Heart left ventricle (tissue), 16 donors: Measurements from ENCODE around the gene KERA. TPM values are rescaled to one million over a fixed set of nuclear protein-coding genes. Genes with fewer than 3 reads are reported as not detected.

ENCODE experiments used
- ATAC-seq, 4 donors: fragments of 200-7000 bp; cut with Tn5 transposase; one replicate each; pipeline ENCODE4 v1.9.1; 2020 to 2022; ENCODE audit warnings: moderate library complexity in 4 of 4, mild to moderate bottlenecking in 3 of 4, moderate number of reproducible peaks in 1 of 4
- DNase-seq, 5 donors: peaks; one replicate each; pipeline ENCODE4 v3.0.0-alpha.2; 2020
- H3K27ac ChIP-seq, 12 donors: fragments of 200-600 bp; sonication (generic) in 4 of 12; one replicate each; pipeline versions ENCODE4 v1.5.0 to v1.8.0; 2016 to 2022; ENCODE audit warnings: mild to moderate bottlenecking in 2 of 12
- H3K27me3 ChIP-seq, 9 donors: fragments of 200-600 bp; sonication (generic) in 2 of 9; one replicate each; pipeline versions ENCODE4 v1.5.1 to v1.8.0; 2016 to 2022; ENCODE audit warnings: mild to moderate bottlenecking in 3 of 9
- H3K36me3 ChIP-seq, 9 donors: fragments of 200-600 bp; sonication (generic) in 2 of 9; one replicate each; pipeline versions ENCODE4 v1.5.0 to v1.8.0; 2018 to 2022; ENCODE audit warnings: mild to moderate bottlenecking in 2 of 9
- H3K4me1 ChIP-seq, 12 donors: fragments of 200-600 bp; sonication (generic) in 4 of 12; one replicate each; pipeline versions ENCODE4 v1.5.0 to v1.8.0; 2016 to 2022; ENCODE audit warnings: mild to moderate bottlenecking in 3 of 12
- H3K4me3 ChIP-seq, 12 donors: fragments of 200-600 bp; sonication (generic) in 4 of 12; one replicate each; pipeline versions ENCODE4 v1.5.0 to v1.8.0; 2017 to 2022; ENCODE audit warnings: mild to moderate bottlenecking in 9 of 12, moderate library complexity in 4 of 12
- H3K9me3 ChIP-seq, 12 donors: fragments of 200-600 bp; sonication (generic) in 4 of 12; one replicate each; pipeline versions ENCODE4 v1.5.0 to v1.8.0; 2016 to 2022; ENCODE audit warnings: mild to moderate bottlenecking in 1 of 12
- POLR2A ChIP-seq, 2 donors: fragments of 450-650 bp; IDR thresholded peaks; one replicate each; pipeline ENCODE4 v1.6.1; 2017; ENCODE audit warnings: antibody characterized with exemption in 2 of 2, mild to moderate bottlenecking in 2 of 2, moderate library complexity in 2 of 2
- WGBS, 4 donors: extraction: QIAGEN DNeasy Blood & Tissue Kit in 2 of 4; methylation state at CpG; one replicate each; pipeline versions ENCODE4 v1.1.5 to v1.1.7; 2013 to 2018; 5-methylcytosine and 5-hydroxymethylcytosine counted together
- intact Hi-C, 10 donors: fragments of 100-400 bp; cut with DNase I; formaldehyde crosslinking; loops; one replicate each; pipeline versions ENCODE4 v1.11.1 to v1.14.2; 2022
- polyA plus RNA-seq, 2 donors: library from polyadenylated mRNA; stranded (reverse); fragments of 200-250 nt; gene quantifications; one replicate each; pipeline ENCODE4 v1.2.3, GENCODE V29; 2013
- total RNA-seq, 9 donors: library from RNA; depleted of rRNA in 2 of 9; stranded (reverse); fragments of >200 nt in 2 of 9; fragmentation: NEBNext Ultra II Directional in 3 of 9; extraction: Animal tissue kit (Norgen Biotek cat#: 25700) in 3 of 9; gene quantifications; one replicate each; pipeline versions ENCODE4 v1.1.0 to v1.2.4, GENCODE V29; 2016 to 2023
- TF ChIP-seq, protein P1 (sequence below), 12 donors: fragments of 200-600 bp; sonication (generic) in 4 of 12; IDR thresholded peaks; one replicate each; pipeline versions ENCODE4 v1.5.0 to v1.8.0; 2018 to 2022; ENCODE audit warnings: antibody characterized with exemption in 12 of 12, mild to moderate bottlenecking in 5 of 12
- donor health status: ischemic (EF 13 %, LVEDD 7.1; RV severe dilation, severe dysfunction).
- donor health status: healthy with polysubstance abuse.
- donor health status: DM: no; HTN: yes; CAD: no.
- donor health status: DM: no; HTN: no; CAD: no.
- donor health status: ischemic (EF 25% LVEDD 6.9; RV normal size, moderate dysfunction).
- donor health status: ischemic (EF 25% LVEDD 5.7; RV mildly dilated, moderate dysfunction).
- donor health status: healthy.
- donor health status: DM: yes; HTN: yes; CAD: no.
- donor health status: ischemic (EF 35%, LVEDD 5.7; RV mildly dilated, moderate dysfunction).
- donor health status: nonischemic (EF 11% LVEDD 7.7; RV severe dilation, severe dysfunction).
- donor health status: DM: yes; HTN: yes; CAD: no.
- donor health status: PGD.
- donor health status: ischemic (EF 29% LVEDD 5.4; RV normal size, mild dysfunction).
- donor health status: nonischemic (EF 23%, LVEDD 6.1; RV moderate dilation, normal function).

Gene KERA
- total and polyA plus RNA-seq, 11 donors: not detected

GRCh38 chr12:91037276-91037675 is 20.5 kb downstream of the KERA start:
- H3K4me1 ChIP-seq: no peaks in the 10 kb centered on the region
- no peak for ATAC-seq
- peak overlapping the region in 3 of 12 donors; percentile 1 to 17 (median 14) for H3K27ac ChIP-seq
- H3K36me3 ChIP-seq: no peaks in the 10 kb centered on the region
- intact Hi-C loops: no loop called here
- H3K27me3 ChIP-seq: no peaks in the 10 kb centered on the region
- no peak overlapping the region for H3K4me3 ChIP-seq
- no peak for DNase-seq
- no peaks in the 10 kb centered on the region for H3K9me3 ChIP-seq
- TF ChIP-seq, protein P1, sequence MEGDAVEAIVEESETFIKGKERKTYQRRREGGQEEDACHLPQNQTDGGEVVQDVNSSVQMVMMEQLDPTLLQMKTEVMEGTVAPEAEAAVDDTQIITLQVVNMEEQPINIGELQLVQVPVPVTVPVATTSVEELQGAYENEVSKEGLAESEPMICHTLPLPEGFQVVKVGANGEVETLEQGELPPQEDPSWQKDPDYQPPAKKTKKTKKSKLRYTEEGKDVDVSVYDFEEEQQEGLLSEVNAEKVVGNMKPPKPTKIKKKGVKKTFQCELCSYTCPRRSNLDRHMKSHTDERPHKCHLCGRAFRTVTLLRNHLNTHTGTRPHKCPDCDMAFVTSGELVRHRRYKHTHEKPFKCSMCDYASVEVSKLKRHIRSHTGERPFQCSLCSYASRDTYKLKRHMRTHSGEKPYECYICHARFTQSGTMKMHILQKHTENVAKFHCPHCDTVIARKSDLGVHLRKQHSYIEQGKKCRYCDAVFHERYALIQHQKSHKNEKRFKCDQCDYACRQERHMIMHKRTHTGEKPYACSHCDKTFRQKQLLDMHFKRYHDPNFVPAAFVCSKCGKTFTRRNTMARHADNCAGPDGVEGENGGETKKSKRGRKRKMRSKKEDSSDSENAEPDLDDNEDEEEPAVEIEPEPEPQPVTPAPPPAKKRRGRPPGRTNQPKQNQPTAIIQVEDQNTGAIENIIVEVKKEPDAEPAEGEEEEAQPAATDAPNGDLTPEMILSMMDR (IDR thresholded peaks at IDR 0.05): no peak
- TF ChIP-seq POLR2A (IDR thresholded peaks at IDR 0.05): no peak

DNA sequence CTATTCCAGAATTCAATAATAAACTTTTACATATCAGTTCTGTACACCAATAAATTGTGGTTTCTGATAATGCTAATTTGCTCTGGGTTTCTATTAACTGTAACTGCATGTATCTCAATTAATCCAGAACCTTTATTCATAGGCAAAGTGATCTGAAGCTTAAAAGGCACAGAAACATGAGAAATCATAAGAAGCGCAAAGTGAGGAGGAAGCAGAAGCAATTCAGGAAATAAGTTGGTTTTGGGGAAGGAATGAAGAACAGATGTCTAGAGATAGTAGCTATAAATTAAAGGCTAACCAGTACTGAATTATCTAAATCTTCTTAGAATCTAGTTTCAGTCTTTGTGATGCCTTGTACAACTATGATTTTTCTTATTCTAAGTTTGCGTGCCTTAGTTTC is 24.6 kb downstream of the KERA start:
- no peaks in the 10 kb centered on the region for H3K4me1 ChIP-seq
- H3K36me3 ChIP-seq: no peaks in the 10 kb centered on the region
- DNase-seq (no peak), ATAC-seq (no peak)
- TF ChIP-seq POLR2A (IDR thresholded peaks at IDR 0.05): no peak
- TF ChIP-seq, protein P1 (IDR thresholded peaks at IDR 0.05): no peak
- 88 to 93% (median 89%) methylated on average over 2 of the region's 2 CpGs for WGBS, 4 donors
- H3K27me3 ChIP-seq: no peaks in the 10 kb centered on the region
- H3K27ac ChIP-seq: no peak overlapping the region
- no peaks in the 10 kb centered on the region for H3K9me3 ChIP-seq
- intact Hi-C loops: no loop called here
- H3K4me3 ChIP-seq: no peak overlapping the region

GRCh38 chr12:91023326-91024004 is 34.4 kb downstream of the KERA start:
- Histone ChIP-seq H3K9me3 (peaks cover 0 to 5% (median 0%) of the 10 kb centered on the region in 12 donors), H3K27ac (no peak overlapping the region), H3K4me3 (no peak overlapping the region), H3K27me3 (no peaks in the 10 kb centered on the region), H3K4me1 (no peaks in the 10 kb centered on the region), H3K36me3 (no peaks in the 10 kb centered on the region)
- 69 to 95% (median 74%) methylated on average over 1 of the region's 1 CpG for WGBS, 4 donors
- DNase-seq: no peak
- no peak for ATAC-seq
- TF ChIP-seq, protein P1 (IDR thresholded peaks at IDR 0.05): no peak
- TF ChIP-seq POLR2A (IDR thresholded peaks at IDR 0.05): no peak
- intact Hi-C loops: no loop called here

DNA sequence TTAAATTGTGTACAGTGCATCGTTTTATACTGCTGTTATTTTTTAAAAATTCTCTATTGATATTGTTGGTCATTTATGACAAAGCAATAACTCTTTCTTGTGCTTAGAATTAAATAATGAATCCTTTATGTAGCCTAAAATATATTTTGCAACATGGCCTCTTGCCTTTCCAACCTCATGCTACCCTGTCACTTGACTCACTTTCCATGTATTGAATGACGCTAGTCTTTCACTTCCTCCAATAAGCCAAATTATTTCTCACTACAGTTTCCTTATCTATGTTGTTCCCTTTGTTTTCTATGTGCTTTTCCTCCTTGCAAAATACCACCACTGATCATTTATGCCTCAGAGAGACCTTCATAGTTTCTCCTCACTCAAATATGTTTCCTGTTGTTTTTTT is 36.7 kb downstream of the KERA start:
- Histone ChIP-seq H3K4me3 (no peak overlapping the region), H3K4me1 (peaks cover 0 to 3% (median 0%) of the 10 kb centered on the region in 12 donors), H3K27me3 (no peaks in the 10 kb centered on the region), H3K36me3 (no peaks in the 10 kb centered on the region), H3K9me3 (peaks cover 0 to 5% (median 0%) of the 10 kb centered on the region in 12 donors), H3K27ac (no peak overlapping the region)
- intact Hi-C loops: no loop called here
- DNase-seq (no peak), ATAC-seq (no peak)
- 79 to 86% (median 82%) methylated on average over 2 of the region's 2 CpGs for WGBS, 4 donors
- no peak for TF ChIP-seq POLR2A (IDR thresholded peaks at IDR 0.05)
- TF ChIP-seq, protein P1 (IDR thresholded peaks at IDR 0.05): no peak
